Pancreas (tissue), 10 donors: ENCODE results near the gene IGFBP2. TPM values are rescaled to one million over a fixed set of nuclear protein-coding genes. Genes with fewer than 3 reads are reported as not detected.
A peak's percentile ranks its signal among the peaks of the same experiment; 100 is the strongest.

Experiments used
- ATAC-seq, 4 donors: fragments of 200-7000 bp; cut with Tn5 transposase; one replicate each; pipeline versions ENCODE4 v1.8.0 to v1.9.1; 2020; ENCODE audit warnings: mild to moderate bottlenecking in 4 of 4, moderate library complexity in 4 of 4
- DNase-seq, 6 donors: peaks; one replicate each; pipeline ENCODE4 v3.0.0-alpha.2; 2020
- FAIRE-seq: peaks from 2 replicates; lab custom pipeline; 2012; peaks lifted over from hg19 to GRCh38; lab: Jason Lieb, UNC
- H3K27ac ChIP-seq, 4 donors: fragments of 200-600 bp; sonication (generic); 1 replicate in 3 of 4; 2 replicates in 1 of 4; pipeline versions ENCODE4 v1.5.0 to v1.8.0; 2020
- H3K27me3 ChIP-seq, 4 donors: fragments of 200-600 bp; one replicate each; pipeline ENCODE4 v1.8.0; 2021
- H3K36me3 ChIP-seq, 3 donors: fragments of 200-600 bp; sonication (generic) in 1 of 3; one replicate each; pipeline versions ENCODE4 v1.5.0 to v1.8.0; 2020 to 2021
- H3K4me1 ChIP-seq, 3 donors: fragments of 200-600 bp; one replicate each; pipeline ENCODE4 v1.8.0; 2021
- H3K4me3 ChIP-seq, 4 donors: fragments of 200-600 bp; sonication (generic) in 2 of 4; one replicate each; pipeline versions ENCODE4 v1.5.0 to v1.8.0; 2020 to 2021
- H3K9me3 ChIP-seq, 4 donors: fragments of 200-600 bp; one replicate each; pipeline ENCODE4 v1.8.0; 2021
- WGBS, 2 donors: extraction: QIAGEN DNeasy Blood & Tissue Kit; methylation state at CpG; one replicate each; pipeline ENCODE4 v1.1.7; 2013; 5-methylcytosine and 5-hydroxymethylcytosine counted together
- intact Hi-C, 3 donors: fragments of 100-400 bp; cut with DNase I; formaldehyde crosslinking; loops; one replicate each; pipeline versions ENCODE4 v1.11.1 to v1.14.2; 2022
- polyA plus RNA-seq, 2 donors: library from polyadenylated mRNA; stranded (reverse); fragments of 200-250 nt; gene quantifications; one replicate each; pipeline ENCODE4 v1.2.3, GENCODE V29; 2013
- total RNA-seq, 6 donors: library from RNA; stranded (reverse); fragmentation: NEBNext Ultra II Directional in 4 of 6; extraction: Animal tissue kit (Norgen Biotek cat#: 25700) in 4 of 6; gene quantifications; one replicate each; pipeline versions ENCODE4 v1.2.1 to v1.2.4, GENCODE V29; 2021 to 2023
- TF ChIP-seq, protein P1 (sequence below), 4 donors: fragments of 200-600 bp; sonication (generic) in 3 of 4; IDR thresholded peaks; one replicate each; pipeline versions ENCODE4 v1.5.0 to v1.8.0; 2021; ENCODE audit warnings: antibody characterized with exemption in 4 of 4
- donor health status: healthy with polysubstance abuse.
- donor health status: DM: no; HTN: no; CAD: no; lungs with moderate emphysema.
- donor health status: DM: no; HTN: no; CAD: no.
- donor health status: control.
- donor health status: control.
- donor health status: Bipolar disorder and iron deficiency.
- donor health status: DM: yes; HTN: yes; CAD: no.
- donor health status: DM: no; HTN: no; CAD: no.
- donor health status: DM: no; HTN: no; CAD: no.
- donor health status: DM: yes; HTN: yes; CAD: no.

Gene IGFBP2
- total and polyA plus RNA-seq, 8 donors: 43.1 to 211 (median 123) TPM

DNA sequence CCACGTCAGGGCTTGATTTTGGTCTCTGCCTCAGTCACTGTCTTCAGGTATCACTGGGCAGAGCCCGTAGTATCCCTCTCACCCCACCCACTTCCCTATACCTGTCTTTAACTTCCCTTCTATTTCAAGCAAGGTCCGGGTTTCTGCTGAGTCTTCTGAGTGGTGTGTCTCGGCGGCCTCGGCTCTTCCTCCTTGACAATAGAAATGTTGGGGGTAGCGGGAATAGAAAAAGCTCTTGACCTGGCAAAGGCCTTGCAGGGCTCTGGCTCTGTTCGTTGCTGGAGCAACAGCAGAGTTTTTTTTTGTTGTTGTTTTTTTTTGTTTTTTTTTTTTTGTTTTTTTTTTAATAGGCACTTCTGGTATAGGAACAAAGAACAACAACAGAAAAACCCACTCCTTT, 78.1 kb downstream of the IGFBP2 start:
- WGBS, 2 donors: 72 to 76% methylated on average over 8 of the region's 8 CpGs
- FAIRE-seq (no peak), DNase-seq (no peak), ATAC-seq (no peak)
- intact Hi-C loops: no loop called here
- H3K4me1 ChIP-seq: no peaks in the 10 kb centered on the region
- no peaks in the 10 kb centered on the region for H3K36me3 ChIP-seq
- no peak overlapping the region for H3K4me3 ChIP-seq
- no peak overlapping the region for H3K27ac ChIP-seq
- no peaks in the 10 kb centered on the region for H3K9me3 ChIP-seq
- no peaks in the 10 kb centered on the region for H3K27me3 ChIP-seq
- TF ChIP-seq, protein P1, sequence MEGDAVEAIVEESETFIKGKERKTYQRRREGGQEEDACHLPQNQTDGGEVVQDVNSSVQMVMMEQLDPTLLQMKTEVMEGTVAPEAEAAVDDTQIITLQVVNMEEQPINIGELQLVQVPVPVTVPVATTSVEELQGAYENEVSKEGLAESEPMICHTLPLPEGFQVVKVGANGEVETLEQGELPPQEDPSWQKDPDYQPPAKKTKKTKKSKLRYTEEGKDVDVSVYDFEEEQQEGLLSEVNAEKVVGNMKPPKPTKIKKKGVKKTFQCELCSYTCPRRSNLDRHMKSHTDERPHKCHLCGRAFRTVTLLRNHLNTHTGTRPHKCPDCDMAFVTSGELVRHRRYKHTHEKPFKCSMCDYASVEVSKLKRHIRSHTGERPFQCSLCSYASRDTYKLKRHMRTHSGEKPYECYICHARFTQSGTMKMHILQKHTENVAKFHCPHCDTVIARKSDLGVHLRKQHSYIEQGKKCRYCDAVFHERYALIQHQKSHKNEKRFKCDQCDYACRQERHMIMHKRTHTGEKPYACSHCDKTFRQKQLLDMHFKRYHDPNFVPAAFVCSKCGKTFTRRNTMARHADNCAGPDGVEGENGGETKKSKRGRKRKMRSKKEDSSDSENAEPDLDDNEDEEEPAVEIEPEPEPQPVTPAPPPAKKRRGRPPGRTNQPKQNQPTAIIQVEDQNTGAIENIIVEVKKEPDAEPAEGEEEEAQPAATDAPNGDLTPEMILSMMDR (IDR thresholded peaks at IDR 0.05): no peak

GRCh38 chr2:216713691-216714336, 80.6 kb downstream of the IGFBP2 start:
- ATAC-seq (peak in 2 of 4 donors; percentile 42 to 51), FAIRE-seq (no peak), DNase-seq (no peak)
- no peak overlapping the region for H3K27ac ChIP-seq
- 62 to 65% methylated on average over 8 of the region's 8 CpGs for WGBS, 2 donors
- no peaks in the 10 kb centered on the region for H3K9me3 ChIP-seq
- no peaks in the 10 kb centered on the region for H3K36me3 ChIP-seq
- H3K27me3 ChIP-seq: no peaks in the 10 kb centered on the region
- no peak overlapping the region for H3K4me3 ChIP-seq
- H3K4me1 ChIP-seq: no peaks in the 10 kb centered on the region
- intact Hi-C loops: no loop called here
- TF ChIP-seq, protein P1 (IDR thresholded peaks at IDR 0.05): no peak

Other genes starting within 250 kb of the IGFBP2 start
- gene SMARCAL1, start 220.9 kb upstream of the IGFBP2 start, total RNA-seq: 10 to 100 TPM in 2 of 6 donors, 1 to 10 TPM in 4; 7.0 to 12.8 (median 8.1) TPM
- gene SMARCAL1, start 220.9 kb upstream of the IGFBP2 start, polyA plus RNA-seq: 1 to 10 TPM; 5.5 to 6.7 TPM
- gene RPL37A, start 134.6 kb upstream of the IGFBP2 start, total RNA-seq: 1,000 to 10,000 TPM; 1,329 to 2,188 (median 1,510) TPM
- gene RPL37A, start 134.6 kb upstream of the IGFBP2 start, polyA plus RNA-seq: 1,000 to 10,000 TPM; 1,646 to 2,596 TPM
- gene IGFBP5, start 62.1 kb downstream of the IGFBP2 start, total RNA-seq: 10 to 100 TPM in 5 of 6 donors, 1 to 10 TPM in 1; 8.2 to 91.6 (median 28.8) TPM
- 10 to 100 TPM; 18.4 to 25.0 TPM for gene IGFBP5, start 62.1 kb downstream of the IGFBP2 start, polyA plus RNA-seq
- not detected for gene TNP1, start 226.6 kb downstream of the IGFBP2 start, total RNA-seq
- not detected for gene TNP1, start 226.6 kb downstream of the IGFBP2 start, polyA plus RNA-seq